Caki2 (cell line): ENCODE data around the gene BCOR. TPM values are rescaled to one million over a fixed set of nuclear protein-coding genes. Genes with fewer than 3 reads are reported as not detected.

Experiments
- DNase-seq: peaks from one replicate; pipeline ENCODE4 v3.0.0-alpha.2; 2015; ENCODE audit warnings: low read depth
- in situ Hi-C: cut with HindIII; loops from 2 replicates; pipeline ENCODE4 v1.10.0; 2016; ENCODE audit warnings: low sequenced_read_pairs, low pct_unique_long_range_greater_than_20kb, mixed read lengths
- total RNA-seq: library from RNA; depleted of rRNA; stranded (reverse); fragments of >200 nt; shearing (Covaris generic); gene quantifications from 2 replicates; pipeline ENCODE4 v1.2.3, GENCODE V29; 2014; ENCODE audit warnings: low replicate concordance; rRNA removed

BCOR gene
- 9.9 and 13.9 TPM in 2 replicates for total RNA-seq

GRCh38 chrX:40097504-40098263, at the start of gene BCOR:
Gene BCOR, minus strand, starts transcription at chrX:40097958. Its CDS starts 20,029 bp downstream, at chrX:40077929.
- in situ Hi-C loops = no loop called here
- DNase-seq = peak; percentile 66

GRCh38 chrX:40147126-40147952, 49.6 kb upstream of the BCOR start:
- no peak for DNase-seq
- in situ Hi-C loops = no loop called here

- in situ Hi-C loops = no loop called here
- no peak for DNase-seq
Measured at GRCh38 chrX:40146262-40147125, 48.7 kb upstream of the BCOR start.

- in situ Hi-C loops = no loop called here
- no peak for DNase-seq
Measured at GRCh38 chrX:40145923-40146261, 48.1 kb upstream of the BCOR start.

GRCh38 chrX:40145001-40145922, 47.5 kb upstream of the BCOR start:
- DNase-seq = no peak
- in situ Hi-C loops = no loop called here

GRCh38 chrX:40144576-40144975, 46.8 kb upstream of the BCOR start:
- no peak for DNase-seq
- in situ Hi-C loops = no loop called here

- DNase-seq = no peak
- in situ Hi-C loops = no loop called here
Measured at GRCh38 chrX:40143987-40144386, 46.2 kb upstream of the BCOR start.

GRCh38 chrX:40143001-40143400, 45.2 kb upstream of the BCOR start:
- in situ Hi-C loops = no loop called here
- no peak for DNase-seq

GRCh38 chrX:40142417-40142816, 44.7 kb upstream of the BCOR start:
- in situ Hi-C loops = no loop called here

GRCh38 chrX:40140706-40141499, 43.1 kb upstream of the BCOR start:
- in situ Hi-C loops = no loop called here

More at GRCh38 chrX:40142417-40142816, 44.7 kb upstream of the BCOR start:
- no peak for DNase-seq

GRCh38 chrX:40132751-40133150, 35.0 kb upstream of the BCOR start:
- peak; percentile 62 for DNase-seq
- in situ Hi-C loops = no loop called here

More at GRCh38 chrX:40140706-40141499, 43.1 kb upstream of the BCOR start:
- no peak for DNase-seq

GRCh38 chrX:40131654-40132337, 34.0 kb upstream of the BCOR start:
- in situ Hi-C loops = no loop called here
- DNase-seq = no peak

- peak; percentile 49 for DNase-seq
- in situ Hi-C loops = no loop called here
Measured at GRCh38 chrX:40130207-40130606, 32.4 kb upstream of the BCOR start.

- DNase-seq = no peak
Measured at GRCh38 chrX:40127052-40127451, 29.3 kb upstream of the BCOR start.

GRCh38 chrX:40122487-40122886, 24.7 kb upstream of the BCOR start:
- DNase-seq = no peak
- in situ Hi-C loops = no loop called here

More at GRCh38 chrX:40127052-40127451, 29.3 kb upstream of the BCOR start:
- in situ Hi-C loops = no loop called here

- DNase-seq = no peak
- in situ Hi-C loops = no loop called here
Measured at GRCh38 chrX:40121618-40122017, 23.9 kb upstream of the BCOR start.
